HG03196 (cell line): ENCODE data around the gene MAMLD1.
"Not testable (repeated sequence)": the region's sequence is repeated elsewhere in the genome, so short reads cannot be mapped to it uniquely, and the experiment has no call there.

ENCODE experiments used
- ATAC-seq: cut with Tn5 transposase; IDR thresholded peaks from one replicate; pipeline ENCODE4 v1.9.1; 2021; ENCODE audit not compliant: unreplicated experiment

The MAMLD1 gene, protein sequence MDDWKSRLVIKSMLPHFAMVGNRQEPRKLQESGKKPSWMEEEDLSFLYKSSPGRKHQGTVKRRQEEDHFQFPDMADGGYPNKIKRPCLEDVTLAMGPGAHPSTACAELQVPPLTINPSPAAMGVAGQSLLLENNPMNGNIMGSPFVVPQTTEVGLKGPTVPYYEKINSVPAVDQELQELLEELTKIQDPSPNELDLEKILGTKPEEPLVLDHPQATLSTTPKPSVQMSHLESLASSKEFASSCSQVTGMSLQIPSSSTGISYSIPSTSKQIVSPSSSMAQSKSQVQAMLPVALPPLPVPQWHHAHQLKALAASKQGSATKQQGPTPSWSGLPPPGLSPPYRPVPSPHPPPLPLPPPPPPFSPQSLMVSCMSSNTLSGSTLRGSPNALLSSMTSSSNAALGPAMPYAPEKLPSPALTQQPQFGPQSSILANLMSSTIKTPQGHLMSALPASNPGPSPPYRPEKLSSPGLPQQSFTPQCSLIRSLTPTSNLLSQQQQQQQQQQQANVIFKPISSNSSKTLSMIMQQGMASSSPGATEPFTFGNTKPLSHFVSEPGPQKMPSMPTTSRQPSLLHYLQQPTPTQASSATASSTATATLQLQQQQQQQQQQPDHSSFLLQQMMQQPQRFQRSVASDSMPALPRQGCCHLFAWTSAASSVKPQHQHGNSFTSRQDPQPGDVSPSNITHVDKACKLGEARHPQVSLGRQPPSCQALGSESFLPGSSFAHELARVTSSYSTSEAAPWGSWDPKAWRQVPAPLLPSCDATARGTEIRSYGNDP

DNA sequence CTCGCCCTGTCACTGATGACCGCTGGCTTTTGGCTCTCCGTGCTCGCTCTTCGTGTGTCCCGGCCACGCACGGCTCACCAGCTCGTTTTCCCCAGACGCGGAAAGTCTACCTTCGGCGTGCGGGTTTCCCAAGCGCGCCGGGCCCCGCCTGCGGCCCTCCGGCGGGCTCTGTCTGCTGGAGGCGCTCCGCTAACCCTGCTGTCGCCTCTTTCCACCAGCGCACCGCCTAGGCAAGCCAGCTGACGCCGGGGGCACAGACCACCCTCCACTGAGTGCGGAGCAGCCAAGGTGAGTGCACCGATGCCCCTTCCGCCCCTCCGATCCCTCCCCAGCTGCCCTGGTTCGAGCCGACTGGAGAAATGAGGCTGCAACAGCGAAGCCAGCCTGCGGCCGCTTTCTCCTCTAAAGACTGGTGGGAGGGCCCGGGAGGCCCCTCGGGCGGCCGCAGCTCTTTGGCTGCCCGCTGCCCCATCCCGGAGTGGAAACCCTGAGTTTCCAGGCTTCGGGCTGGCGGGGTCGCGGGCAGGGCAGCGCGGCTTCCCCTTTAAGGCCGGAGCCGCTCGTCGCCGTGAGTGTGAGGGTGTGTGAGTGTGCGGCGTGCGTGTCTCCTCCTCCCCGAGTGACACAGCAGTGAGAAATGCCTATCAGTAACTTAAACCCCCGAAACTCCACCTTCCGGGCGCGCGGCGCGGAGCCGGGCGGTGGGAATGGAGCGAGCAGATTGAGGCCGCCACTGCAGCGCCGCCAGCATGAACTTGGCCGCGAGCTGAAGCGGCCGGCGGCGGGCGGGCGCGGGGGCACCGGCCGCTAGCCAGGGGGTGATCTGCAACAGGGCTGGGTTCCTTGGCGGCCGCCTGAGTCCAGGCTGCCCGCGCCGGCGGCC lies at the start of gene MAMLD1:
Gene MAMLD1, plus strand, starts transcription at position 719 of the 883 bp plus-strand sequence. CDS start 82,200 bp downstream, outside the sequence.
- no peak for ATAC-seq

DNA sequence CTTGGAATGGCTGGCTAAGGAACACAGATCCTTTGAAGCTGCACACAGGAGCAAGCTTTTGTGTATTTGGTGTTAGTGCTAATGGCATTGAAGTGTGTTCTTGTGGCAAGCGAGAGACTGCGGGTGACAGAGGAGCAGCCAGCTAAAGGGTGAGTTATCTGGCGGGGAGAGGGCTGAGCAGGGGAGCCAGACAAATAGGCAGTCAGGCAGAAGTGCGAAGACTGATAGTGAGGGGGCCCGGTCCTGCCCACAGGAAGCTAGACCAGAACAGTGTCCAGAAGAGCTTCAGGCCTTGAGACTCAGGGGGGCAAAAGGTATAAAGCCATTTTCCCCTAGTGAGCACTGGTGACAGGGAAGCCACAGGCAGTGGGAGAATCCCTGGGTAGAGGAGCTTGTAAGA lies 49.6 kb upstream of the MAMLD1 start:
- ATAC-seq: no peak

DNA sequence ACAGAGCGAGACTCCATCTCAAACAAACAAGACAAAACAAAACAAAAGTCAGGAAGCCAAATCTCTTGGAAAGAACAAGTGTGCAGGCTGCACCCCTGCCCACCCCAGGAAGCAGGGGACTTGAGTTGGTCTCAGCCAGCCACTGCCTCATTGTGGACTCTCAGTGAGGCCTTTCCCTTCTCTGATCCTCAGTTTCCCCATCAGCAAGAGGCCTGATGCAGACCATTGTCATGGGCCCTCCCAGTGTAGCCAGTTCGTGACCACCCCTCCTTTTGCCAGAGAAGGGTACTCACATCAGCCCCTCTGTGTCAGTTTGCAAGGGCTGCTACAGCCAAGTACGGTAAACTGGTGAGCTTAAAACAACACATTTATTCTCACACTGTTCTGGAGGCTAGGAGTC lies 48.9 kb upstream of the MAMLD1 start:
- ATAC-seq: no peak

DNA sequence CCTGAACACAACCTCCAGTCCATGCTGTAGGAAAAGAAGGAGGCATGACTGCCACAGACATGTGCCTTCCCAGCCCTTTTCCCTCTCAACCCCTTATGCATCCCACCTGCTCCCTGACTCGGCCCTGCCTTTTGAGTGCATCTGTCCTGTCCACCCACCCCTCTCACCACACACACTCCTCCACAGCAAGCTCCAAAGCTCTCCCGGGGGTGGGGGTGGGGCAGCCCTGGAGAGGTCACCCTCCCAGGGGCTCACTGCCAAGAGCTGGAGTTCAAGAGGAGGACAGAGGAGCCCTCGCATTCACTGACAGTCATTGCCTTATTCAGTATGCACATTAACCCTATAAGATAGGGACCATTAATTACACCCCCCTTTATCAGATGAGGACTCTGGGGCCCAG lies 46.6 kb upstream of the MAMLD1 start:
- ATAC-seq: no peak

DNA sequence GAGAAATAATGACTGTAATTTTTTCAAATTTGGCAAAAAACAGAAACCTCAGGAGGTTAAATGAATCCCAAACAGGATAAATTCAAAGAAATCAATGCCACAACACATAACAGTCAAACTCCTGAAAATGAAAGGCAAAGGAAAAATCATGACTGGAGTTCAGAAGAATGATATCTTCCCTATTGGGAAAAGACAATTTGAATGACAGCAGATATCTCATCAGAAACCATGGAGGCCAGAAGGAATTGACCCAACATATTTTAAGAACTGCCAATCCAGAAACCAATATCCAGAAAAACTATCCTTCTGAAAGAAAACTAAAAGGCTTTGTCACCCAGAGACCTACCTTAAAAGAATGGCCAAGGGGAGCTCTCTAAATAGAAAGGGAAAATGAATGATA lies 40.1 kb upstream of the MAMLD1 start:
- no peak for ATAC-seq

DNA sequence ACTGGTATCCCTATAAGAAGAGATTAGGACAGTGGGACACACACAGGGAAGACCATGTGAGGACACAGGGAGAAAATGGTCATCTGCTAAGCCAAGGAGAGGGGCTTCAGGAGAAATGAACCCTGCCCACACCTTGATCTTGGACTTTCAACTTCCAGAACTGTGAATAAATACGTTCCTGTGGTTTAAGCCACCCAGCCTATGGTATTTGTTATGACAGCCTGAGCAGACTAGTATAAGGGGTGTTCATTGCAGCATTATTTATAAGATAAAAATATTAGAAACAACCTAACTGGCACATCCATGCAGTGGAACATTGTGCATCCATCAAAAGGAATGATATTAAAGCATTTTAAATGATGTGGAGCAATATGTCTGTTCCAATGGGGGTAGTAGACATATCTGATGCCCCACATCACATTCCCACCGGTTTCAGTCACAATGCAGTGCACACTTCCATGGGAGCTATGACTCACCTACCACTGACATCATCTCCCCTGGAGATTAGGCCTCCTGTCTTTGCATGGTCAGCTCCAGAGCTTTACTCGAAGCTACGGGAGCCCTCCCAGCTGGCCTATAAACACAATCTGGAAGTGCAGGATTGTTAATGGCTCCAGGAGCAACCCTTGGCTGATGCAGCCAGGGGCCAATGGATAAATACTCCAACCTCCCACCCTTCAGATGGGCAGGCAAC lies 38.9 kb upstream of the MAMLD1 start:
- ATAC-seq: no peak

DNA sequence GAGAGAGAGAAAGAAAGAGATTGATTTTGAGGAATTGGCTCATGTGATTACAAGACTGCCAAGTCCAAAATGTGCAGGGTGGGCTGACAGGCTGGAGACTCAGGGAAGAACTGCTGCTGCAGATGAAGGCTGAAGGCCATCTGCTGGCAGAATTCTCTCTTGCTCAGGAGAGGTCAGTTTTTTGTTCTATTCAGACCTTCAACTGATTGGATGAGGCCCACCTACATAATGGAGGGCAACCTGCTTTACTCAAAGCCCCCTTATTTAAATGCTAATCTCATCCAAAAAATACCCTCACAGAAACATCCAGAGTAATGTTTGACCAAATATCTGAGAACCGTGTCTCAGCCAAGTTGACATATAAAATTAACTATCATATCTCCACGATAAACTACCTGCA lies 38.2 kb upstream of the MAMLD1 start:
- no peak for ATAC-seq

DNA sequence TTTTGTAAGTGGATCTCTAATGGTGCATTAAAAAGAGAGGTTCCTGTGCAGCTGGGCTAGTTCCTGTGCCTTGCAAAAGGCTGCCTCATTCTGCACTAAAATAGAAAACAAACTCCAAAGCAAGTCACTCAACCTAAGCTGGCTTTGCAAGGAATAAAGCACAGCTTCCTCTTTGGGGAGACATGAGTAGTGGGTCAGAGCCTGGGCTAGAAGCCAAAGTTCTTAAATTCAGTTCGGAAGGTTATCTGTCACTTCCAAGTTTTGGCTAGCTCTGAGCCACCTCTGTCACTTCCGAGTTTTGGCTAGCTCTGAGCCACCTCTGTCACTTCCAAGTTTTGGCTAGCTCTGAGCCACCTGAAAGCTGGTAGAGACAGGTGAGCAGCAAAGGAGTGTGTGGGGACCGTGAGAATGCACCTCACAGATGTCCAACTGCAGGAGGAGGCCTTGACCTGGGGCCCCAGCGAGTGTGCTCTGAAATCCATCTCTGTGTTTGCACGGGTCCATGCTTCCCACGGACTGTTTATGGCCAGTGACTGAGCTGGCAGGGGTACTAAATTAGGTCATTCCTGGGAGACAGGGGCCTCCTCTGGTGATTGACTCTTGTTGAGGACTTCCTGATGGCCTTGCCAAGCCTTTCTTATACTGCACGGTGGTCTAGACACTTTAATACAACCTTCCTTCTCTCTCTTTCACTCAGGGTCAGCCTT lies 36.4 kb upstream of the MAMLD1 start:
- ATAC-seq: no peak

DNA sequence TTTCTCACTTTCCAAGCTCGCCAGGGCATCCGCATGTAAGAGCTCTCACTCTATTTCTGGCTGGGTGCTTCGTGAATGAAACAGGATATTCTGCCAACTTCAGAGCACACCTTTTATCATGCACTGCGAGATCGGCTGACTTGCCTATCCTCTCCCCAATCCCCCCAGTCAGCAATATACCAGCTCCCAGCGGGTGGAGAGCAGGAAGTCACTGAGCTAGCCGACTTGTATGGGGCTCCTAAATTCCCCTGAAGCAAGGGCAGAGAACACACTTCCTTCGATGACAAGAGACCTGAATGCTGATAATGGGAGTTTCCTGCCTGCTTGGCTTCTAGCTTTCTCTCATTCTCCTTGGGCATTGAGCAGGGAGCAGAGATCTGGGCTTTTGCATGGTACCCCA lies 33.8 kb upstream of the MAMLD1 start:
- ATAC-seq: no peak

DNA sequence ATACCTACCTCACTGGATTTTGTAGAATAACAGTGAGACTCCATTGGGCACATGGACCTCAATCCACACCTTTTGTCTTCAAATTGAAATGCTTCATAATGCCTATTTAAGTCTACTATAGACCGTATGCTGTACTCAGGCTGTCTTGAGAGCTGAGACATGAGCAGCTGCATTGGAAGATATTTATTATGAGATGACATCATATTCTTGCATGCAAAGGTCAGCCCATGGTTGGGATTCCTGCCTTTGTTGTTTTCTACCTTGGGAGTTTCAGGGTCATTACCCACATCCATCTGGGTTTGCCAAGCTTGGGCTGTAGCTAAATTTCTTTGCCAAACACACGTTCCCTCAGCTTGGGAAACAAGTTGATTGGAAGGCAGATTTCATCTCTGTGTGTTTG lies 33.2 kb upstream of the MAMLD1 start:
- ATAC-seq: no peak

DNA sequence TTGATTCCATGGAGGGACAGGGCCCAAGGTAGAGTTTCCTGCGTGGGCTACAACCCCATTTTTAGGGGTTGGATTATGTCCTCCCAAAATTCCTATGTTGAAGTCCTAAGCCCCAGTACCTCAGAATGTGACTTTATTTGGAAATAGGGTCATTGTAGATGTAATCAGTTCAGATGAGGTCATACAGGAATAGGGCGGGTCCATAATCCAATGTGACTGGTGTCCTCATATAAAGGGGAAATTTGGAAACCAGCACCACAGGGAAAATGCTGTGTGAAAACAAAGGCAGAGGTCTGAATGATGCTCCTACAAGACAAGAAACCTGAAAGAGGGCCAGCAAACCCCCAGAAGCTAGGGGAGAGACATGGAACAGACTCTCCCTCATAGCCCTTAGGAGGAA lies 31.1 kb upstream of the MAMLD1 start:
- ATAC-seq: no peak

DNA sequence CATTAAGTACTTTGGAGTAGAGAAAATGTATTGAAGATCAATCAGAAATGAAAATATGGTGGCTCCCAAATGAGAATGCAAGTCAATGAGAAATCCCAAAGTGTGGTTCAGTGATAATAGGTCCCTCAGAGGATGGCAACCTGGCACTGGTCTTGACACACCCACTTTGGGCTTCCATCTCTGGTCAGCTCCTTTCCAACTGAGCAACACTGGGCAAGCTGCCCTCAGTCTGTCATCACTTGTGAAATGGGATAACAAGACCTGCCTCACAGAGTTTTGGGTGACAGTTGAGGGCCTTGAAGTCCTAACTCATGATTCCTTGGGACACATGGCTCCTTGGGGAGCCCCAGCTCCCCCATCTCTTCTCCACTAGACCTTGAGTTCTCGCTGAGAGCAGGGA lies 29.0 kb upstream of the MAMLD1 start:
- no peak for ATAC-seq

DNA sequence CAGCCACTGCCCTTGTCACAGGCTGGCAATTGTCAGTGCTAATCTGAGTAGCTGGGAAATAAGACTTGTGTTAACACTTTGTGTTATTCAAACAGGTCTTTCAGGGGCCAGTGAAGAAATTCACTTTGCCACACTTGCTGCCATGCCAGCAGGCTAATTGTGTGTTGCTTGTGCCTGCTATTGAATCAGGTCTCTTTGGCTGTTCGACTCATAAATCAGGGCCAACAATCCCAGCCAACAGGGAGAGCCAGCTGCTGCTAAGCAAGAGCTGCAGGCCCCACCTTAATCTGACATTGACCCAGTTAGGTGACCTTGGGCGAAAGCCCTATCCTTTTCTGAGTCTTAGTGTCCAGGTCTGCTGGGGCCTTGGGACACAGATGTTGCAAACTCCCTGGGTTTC lies 28.1 kb upstream of the MAMLD1 start:
- no peak for ATAC-seq

DNA sequence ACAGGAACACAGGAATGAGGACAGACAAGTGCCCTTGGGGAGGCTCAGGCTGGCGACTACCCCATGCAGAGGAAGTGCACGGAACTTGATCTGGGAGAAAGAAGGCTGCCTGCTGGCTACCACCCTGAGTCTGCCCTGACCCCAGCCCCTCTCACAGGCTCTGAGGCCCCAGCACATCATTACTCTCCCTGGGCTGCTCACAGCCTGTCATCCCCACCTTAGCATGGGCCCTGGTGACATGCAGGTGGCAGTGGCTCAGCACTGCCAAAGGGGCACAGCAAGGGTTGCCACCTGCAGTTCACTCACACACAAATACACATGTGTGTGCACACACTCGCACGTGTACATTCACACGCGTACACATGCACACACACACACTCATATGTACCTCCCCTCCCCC lies 26.1 kb upstream of the MAMLD1 start:
- no peak for ATAC-seq

DNA sequence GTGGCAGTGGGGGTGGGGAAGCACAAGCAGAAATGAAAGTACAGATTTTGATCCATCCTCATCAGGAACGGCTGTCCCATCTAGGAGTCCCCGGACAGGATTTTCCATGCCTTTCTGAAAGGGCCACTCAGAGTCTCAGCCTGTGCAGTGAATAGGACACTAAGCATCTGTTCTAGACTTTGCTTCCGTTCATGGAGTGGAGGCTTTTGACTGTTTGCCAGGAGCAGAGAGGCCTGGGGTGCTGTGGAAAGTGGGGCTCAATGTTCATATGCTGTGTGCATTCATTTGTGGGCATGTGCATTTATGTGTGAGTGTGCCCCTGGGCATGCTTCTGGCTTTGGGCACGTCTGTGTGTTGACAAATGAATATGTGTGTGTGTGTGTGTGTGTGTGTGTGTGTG lies 25.6 kb upstream of the MAMLD1 start:
- ATAC-seq: no peak

DNA sequence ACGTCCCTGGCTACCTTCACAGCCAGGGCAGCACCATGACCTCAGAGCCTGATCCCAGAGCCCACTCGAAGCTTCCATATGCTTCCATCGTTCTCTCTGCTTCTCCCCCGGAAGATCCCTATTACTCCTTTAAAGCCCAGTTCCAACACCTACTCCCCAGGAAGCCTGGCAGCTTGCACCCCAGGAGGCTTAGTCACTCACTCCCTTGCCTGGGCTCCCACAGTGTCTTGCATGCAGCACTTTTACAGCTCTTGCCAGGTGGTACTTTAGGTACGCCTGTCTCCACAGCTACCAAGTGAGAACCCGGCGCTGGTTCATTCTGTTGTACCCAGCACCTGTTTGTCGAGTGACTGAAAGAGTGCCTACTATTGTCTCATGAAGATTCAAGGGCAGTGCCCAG lies 24.5 kb upstream of the MAMLD1 start:
- no peak for ATAC-seq

DNA sequence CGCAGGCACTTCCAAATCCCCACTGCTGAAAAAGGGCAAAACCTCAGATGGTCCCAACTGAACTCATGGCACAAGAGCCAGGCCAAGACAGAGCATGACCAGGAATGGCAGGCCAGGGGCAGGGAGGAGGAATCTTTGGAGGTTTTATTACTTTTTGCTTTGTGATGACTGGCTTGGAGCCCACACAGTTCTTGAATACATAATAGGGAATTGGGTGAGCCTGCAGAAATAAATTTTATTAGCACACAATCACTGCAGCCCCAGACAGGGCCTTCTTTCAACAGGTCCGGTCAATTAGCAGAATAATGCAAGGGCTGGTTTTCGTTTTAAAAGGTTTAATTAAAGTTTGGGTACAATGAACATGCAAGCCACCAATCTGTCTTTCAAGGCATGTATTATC lies 23.4 kb upstream of the MAMLD1 start:
- ATAC-seq: no peak

DNA sequence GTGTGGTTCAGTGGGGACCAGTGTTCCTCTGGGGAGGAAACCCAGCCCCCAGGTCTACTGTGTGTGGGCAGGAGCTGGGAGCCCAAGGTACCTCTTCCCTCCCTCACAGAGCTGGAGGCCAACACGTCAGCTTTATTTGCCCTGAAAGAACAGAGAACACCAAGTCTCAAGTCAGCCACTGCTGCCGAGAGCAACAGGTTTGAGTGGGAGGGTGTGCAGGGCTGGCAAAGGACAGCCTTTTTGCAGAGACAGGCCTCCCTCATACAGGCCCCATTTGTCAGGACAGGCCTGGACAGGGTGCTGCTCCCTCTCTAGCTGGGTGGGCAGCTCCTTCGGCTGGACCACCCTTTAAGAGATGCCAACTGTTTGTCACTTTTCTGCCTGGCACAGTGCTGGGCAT lies 22.8 kb upstream of the MAMLD1 start:
- not testable (repeated sequence) for ATAC-seq

DNA sequence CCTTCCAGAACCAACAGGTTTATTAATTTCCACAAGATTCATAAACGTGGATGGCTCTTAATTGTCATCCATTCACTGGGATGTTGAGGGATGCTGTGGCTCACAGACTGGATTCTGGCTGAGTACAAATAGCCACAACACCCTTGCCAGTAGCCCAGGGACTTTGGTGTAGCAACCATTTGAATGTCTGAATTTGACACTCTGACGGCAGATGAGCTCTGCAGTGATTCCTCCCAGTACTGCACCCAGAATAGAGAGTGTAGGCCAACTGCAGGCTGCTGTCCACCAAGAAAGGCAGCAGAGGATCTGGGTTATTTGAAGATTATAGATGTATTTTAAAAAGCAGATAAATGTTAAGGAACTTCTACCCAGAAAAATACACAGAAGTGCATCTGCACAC lies 15.6 kb upstream of the MAMLD1 start:
- no peak for ATAC-seq

DNA sequence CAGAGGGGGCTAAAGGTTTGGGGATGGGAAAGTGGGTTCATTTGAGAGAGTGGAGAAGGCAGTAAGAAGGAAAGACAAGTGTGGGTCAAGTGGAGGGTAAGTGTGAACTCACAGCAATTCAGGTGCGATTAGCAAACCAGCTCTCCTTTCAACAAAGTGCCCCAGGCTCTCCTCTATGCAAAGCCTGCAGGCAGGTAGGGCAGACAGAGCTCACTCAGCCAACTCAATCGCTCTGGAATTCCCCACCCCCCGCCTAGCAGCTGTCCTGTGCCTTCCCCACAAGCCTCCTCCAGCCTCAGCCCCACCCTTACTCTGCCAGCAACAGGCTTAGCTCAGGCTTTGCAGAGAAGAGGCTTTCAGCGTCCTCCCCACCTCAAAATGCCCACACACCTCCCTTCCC lies 14.8 kb upstream of the MAMLD1 start:
- no peak for ATAC-seq
